Pancreas (tissue), 10 donors: ENCODE results near the gene CSNK2A1. TPM values are rescaled to one million over a fixed set of nuclear protein-coding genes. Genes with fewer than 3 reads are reported as not detected.

Experiments used
- ATAC-seq, 4 donors: fragments of 200-7000 bp; cut with Tn5 transposase; one replicate each; pipeline versions ENCODE4 v1.8.0 to v1.9.1; 2020; ENCODE audit warnings: mild to moderate bottlenecking in 4 of 4, moderate library complexity in 4 of 4
- DNase-seq, 6 donors: peaks; one replicate each; pipeline ENCODE4 v3.0.0-alpha.2; 2020
- FAIRE-seq: peaks from 2 replicates; lab custom pipeline; 2012; peaks lifted over from hg19 to GRCh38; lab: Jason Lieb, UNC
- H3K27ac ChIP-seq, 4 donors: fragments of 200-600 bp; sonication (generic); 1 replicate in 3 of 4; 2 replicates in 1 of 4; pipeline versions ENCODE4 v1.5.0 to v1.8.0; 2020
- H3K27me3 ChIP-seq, 4 donors: fragments of 200-600 bp; one replicate each; pipeline ENCODE4 v1.8.0; 2021
- H3K36me3 ChIP-seq, 3 donors: fragments of 200-600 bp; sonication (generic) in 1 of 3; one replicate each; pipeline versions ENCODE4 v1.5.0 to v1.8.0; 2020 to 2021
- H3K4me1 ChIP-seq, 3 donors: fragments of 200-600 bp; one replicate each; pipeline ENCODE4 v1.8.0; 2021
- H3K4me3 ChIP-seq, 4 donors: fragments of 200-600 bp; sonication (generic) in 2 of 4; one replicate each; pipeline versions ENCODE4 v1.5.0 to v1.8.0; 2020 to 2021
- H3K9me3 ChIP-seq, 4 donors: fragments of 200-600 bp; one replicate each; pipeline ENCODE4 v1.8.0; 2021
- WGBS, 2 donors: extraction: QIAGEN DNeasy Blood & Tissue Kit; methylation state at CpG; one replicate each; pipeline ENCODE4 v1.1.7; 2013; 5-methylcytosine and 5-hydroxymethylcytosine counted together
- intact Hi-C, 3 donors: fragments of 100-400 bp; cut with DNase I; formaldehyde crosslinking; loops; one replicate each; pipeline versions ENCODE4 v1.11.1 to v1.14.2; 2022
- polyA plus RNA-seq, 2 donors: library from polyadenylated mRNA; stranded (reverse); fragments of 200-250 nt; gene quantifications; one replicate each; pipeline ENCODE4 v1.2.3, GENCODE V29; 2013
- total RNA-seq, 6 donors: library from RNA; stranded (reverse); fragmentation: NEBNext Ultra II Directional in 4 of 6; extraction: Animal tissue kit (Norgen Biotek cat#: 25700) in 4 of 6; gene quantifications; one replicate each; pipeline versions ENCODE4 v1.2.1 to v1.2.4, GENCODE V29; 2021 to 2023
- TF ChIP-seq, protein P1 (sequence below), 4 donors: fragments of 200-600 bp; sonication (generic) in 3 of 4; IDR thresholded peaks; one replicate each; pipeline versions ENCODE4 v1.5.0 to v1.8.0; 2021; ENCODE audit warnings: antibody characterized with exemption in 4 of 4
- donor health status: healthy with polysubstance abuse.
- donor health status: DM: no; HTN: no; CAD: no; lungs with moderate emphysema.
- donor health status: DM: no; HTN: no; CAD: no.
- donor health status: control.
- donor health status: control.
- donor health status: Bipolar disorder and iron deficiency.
- donor health status: DM: yes; HTN: yes; CAD: no.
- donor health status: DM: no; HTN: no; CAD: no.
- donor health status: DM: no; HTN: no; CAD: no.
- donor health status: DM: yes; HTN: yes; CAD: no.

Gene CSNK2A1
- total and polyA plus RNA-seq, 8 donors, result 12.7 to 57.4 (median 46.2) TPM

DNA sequence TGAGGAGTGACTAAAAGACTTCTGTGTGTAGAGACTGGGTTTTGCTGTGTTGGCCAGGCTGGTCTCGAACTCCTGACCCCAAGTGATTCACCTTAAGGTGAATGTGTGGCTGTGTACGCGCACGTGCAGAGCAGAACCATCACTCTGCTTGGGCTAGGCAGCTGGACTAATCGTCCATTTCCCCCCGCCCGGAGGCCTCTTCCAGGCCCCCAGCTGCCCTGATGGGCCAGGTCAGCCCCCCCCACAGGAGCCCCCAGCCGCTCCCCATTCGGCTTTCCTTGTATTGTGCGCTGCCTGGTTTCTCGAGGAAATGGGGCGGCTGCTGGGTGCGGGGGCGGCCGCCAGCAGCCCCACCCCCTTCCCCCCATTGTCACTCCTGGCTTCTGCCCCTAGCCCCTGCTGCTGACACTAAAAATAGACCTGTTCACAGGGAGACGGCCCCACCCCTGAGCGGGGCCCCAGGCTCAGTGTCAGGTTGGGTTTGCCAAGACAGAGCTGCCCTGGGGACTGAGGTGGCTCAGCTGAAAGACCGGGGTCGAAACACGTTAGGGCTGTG is 24.6 kb upstream of the CSNK2A1 start:
- H3K4me1 ChIP-seq, result no peaks in the 10 kb centered on the region
- no peak overlapping the region for H3K4me3 ChIP-seq
- H3K27me3 ChIP-seq, result peaks cover 0 to 4% (median 2%) of the 10 kb centered on the region in 4 donors
- intact Hi-C loops, result loop anchor here in 1 of 3 donors (10.0 kb wide), 1 partner anchor 157 kb away; no protein-coding TSS in a partner anchor
- WGBS, 2 donors, result 29 to 34% methylated on average over 20 of the region's 20 CpGs
- no peak for DNase-seq
- TF ChIP-seq, protein P1, sequence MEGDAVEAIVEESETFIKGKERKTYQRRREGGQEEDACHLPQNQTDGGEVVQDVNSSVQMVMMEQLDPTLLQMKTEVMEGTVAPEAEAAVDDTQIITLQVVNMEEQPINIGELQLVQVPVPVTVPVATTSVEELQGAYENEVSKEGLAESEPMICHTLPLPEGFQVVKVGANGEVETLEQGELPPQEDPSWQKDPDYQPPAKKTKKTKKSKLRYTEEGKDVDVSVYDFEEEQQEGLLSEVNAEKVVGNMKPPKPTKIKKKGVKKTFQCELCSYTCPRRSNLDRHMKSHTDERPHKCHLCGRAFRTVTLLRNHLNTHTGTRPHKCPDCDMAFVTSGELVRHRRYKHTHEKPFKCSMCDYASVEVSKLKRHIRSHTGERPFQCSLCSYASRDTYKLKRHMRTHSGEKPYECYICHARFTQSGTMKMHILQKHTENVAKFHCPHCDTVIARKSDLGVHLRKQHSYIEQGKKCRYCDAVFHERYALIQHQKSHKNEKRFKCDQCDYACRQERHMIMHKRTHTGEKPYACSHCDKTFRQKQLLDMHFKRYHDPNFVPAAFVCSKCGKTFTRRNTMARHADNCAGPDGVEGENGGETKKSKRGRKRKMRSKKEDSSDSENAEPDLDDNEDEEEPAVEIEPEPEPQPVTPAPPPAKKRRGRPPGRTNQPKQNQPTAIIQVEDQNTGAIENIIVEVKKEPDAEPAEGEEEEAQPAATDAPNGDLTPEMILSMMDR (IDR thresholded peaks at IDR 0.05), result no peak
- FAIRE-seq, result no peak
- no peaks in the 10 kb centered on the region for H3K36me3 ChIP-seq
- no peaks in the 10 kb centered on the region for H3K9me3 ChIP-seq
- no peak overlapping the region for H3K27ac ChIP-seq
- ATAC-seq, result no peak

DNA sequence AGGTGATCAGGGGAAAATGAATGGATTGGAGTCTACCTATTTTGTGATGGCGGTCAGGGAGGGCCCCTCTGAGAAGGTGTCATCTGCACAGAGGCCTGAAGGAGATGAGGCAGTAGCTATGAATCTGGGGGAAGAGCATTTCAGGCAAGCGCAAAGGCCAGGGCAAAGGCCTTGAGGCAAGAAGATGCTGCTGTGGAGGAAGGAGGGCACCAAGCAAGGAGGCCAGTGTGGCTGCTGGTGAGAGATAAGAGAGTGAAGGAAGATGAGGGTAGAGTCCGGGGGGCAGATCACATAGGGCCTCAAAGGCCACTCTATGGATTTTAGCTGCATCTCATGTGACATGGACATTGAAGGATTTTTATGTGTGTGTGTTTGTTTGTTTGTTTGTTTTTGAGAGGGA is 20.6 kb upstream of the CSNK2A1 start:
- Histone ChIP-seq H3K27ac (no peak overlapping the region), H3K4me1 (no peaks in the 10 kb centered on the region), H3K36me3 (no peaks in the 10 kb centered on the region), H3K27me3 (peaks cover 0 to 4% (median 2%) of the 10 kb centered on the region in 4 donors), H3K9me3 (no peaks in the 10 kb centered on the region), H3K4me3 (no peak overlapping the region)
- ATAC-seq (no peak), DNase-seq (no peak), FAIRE-seq (no peak)
- intact Hi-C loops, result loop anchor here in 2 of 3 donors (5.0 to 10.0 kb wide), 2 partner anchors 161 to 168 kb away; no protein-coding TSS in a partner anchor
- TF ChIP-seq, protein P1 (IDR thresholded peaks at IDR 0.05), result no peak
- 94 to 96% methylated on average over 3 of the region's 3 CpGs for WGBS, 2 donors

DNA sequence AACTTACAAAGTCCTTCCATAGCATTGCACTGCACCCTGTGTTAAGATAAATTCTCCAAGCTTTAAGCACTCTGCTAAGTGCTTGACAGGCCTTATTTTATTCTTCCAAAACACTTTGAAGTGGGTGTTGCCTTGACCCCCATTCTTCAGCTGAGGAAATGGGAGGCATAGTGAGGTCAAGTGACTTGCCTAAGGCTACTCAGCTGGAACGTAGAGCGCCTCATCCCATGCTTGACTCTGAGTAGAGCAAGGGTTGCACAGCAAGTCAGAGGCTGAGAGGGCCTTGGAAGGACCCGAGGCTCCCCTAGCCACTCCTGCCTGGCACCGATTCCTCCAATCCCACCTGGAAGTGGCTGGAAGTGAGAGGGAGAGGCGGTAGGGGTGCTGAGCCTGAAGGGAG is 19.6 kb upstream of the CSNK2A1 start:
- intact Hi-C loops, result loop anchor here in 2 of 3 donors (5.0 to 10.0 kb wide), 2 partner anchors 162 to 169 kb away; no protein-coding TSS in a partner anchor
- TF ChIP-seq, protein P1 (IDR thresholded peaks at IDR 0.05), result no peak
- Histone ChIP-seq H3K36me3 (no peaks in the 10 kb centered on the region), H3K4me3 (no peak overlapping the region), H3K27me3 (peaks cover 0 to 4% (median 0%) of the 10 kb centered on the region in 4 donors), H3K9me3 (no peaks in the 10 kb centered on the region), H3K4me1 (no peaks in the 10 kb centered on the region), H3K27ac (no peak overlapping the region)
- ATAC-seq (no peak), FAIRE-seq (no peak), DNase-seq (no peak)
- 74 to 75% methylated on average over 5 of the region's 5 CpGs for WGBS, 2 donors

DNA sequence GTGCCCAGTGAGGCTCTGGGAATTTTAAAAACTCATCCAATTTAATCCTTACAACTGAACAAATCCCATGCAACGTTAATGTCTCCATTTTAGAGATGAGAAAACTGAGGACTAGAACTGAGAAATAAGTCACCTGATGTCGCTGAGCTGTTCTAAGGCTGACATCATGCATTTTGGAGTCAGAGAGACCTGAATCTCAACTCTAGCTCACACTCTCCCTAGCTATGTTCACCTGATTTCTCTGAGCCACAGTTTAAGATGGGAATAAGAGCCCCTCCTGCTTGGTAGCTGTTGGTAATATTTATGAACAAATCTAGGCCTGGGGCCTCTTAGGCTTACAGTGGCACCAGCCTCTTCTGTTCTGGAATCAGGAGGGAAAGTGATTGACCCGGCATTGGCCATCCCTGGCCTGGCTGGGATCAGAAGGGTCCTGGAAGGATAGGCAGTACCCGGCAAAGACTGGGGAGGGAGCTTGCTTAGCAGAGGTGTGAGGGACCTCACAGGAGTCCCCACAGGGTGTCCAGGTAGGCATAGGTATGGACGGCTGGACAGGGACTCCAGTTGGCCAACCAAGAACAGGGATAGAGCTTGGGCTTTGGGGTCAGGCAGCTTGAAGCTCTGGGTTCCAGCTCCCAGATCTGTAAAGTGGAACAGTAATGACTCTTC is 18.8 kb upstream of the CSNK2A1 start:
- Histone ChIP-seq H3K4me1 (no peaks in the 10 kb centered on the region), H3K27me3 (no peaks in the 10 kb centered on the region), H3K4me3 (no peak overlapping the region), H3K27ac (no peak overlapping the region), H3K9me3 (no peaks in the 10 kb centered on the region), H3K36me3 (no peaks in the 10 kb centered on the region)
- 61 to 65% methylated on average over 5 of the region's 5 CpGs for WGBS, 2 donors
- intact Hi-C loops, result loop anchor here in 2 of 3 donors (5.0 to 10.0 kb wide), 2 partner anchors 162 to 170 kb away; no protein-coding TSS in a partner anchor
- TF ChIP-seq, protein P1 (IDR thresholded peaks at IDR 0.05), result no peak
- FAIRE-seq, result no peak
- no peak for ATAC-seq
- no peak for DNase-seq
